ENCODE data around the gene HOXB8. TPM values are rescaled to one million over a fixed set of nuclear protein-coding genes. Genes with fewer than 3 reads are reported as not detected.
A peak's percentile ranks its signal among the peaks of the same experiment; 100 is the strongest.

HOXB8 gene
- total RNA-seq, 1 experiment from 2014 or later, result 0.70 TPM

DNA sequence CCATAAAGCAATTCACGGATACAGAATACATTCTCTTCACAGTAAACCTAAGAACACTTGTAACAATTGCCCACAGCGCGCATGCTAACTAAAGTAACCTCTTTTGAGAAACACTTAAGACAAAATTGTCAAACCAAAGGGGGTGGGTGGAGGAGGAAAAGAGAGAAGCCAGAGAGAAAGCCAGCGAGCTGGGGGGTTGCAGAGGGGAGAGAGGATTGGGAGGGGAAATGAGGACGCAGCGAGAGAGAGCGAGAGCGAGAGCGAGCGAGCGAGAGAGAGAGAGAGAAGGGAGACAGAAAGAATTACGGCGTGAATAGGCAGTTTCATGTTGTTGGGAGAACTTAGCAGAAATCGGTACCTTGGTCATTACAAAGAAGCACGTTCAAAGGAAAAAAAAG, 2.6 kb downstream of the HOXB8 start:
- Histone ChIP-seq H3K27me3 (ENCODE audit: insufficient read depth, low read depth) (no peaks in the 10 kb centered on the region), H3K36me3 (ENCODE audit: low read depth) (no peaks in the 10 kb centered on the region), H2AFZ (peak overlapping the region; percentile 92), H3K9me2 (ENCODE audit: insufficient read depth) (no peaks in the 10 kb centered on the region), H3K9me3 (ENCODE audit: insufficient read depth, low read depth) (no peaks in the 10 kb centered on the region), H3K27ac (0 out of 2 replicates have a peak overlapping the region, but pooled peaks have one; percentile 31), H3K79me2 (ENCODE audit: low read depth) (peaks cover 24% of the 10 kb centered on the region), H3F3A (ENCODE audit: insufficient read depth, low read depth) (no peaks in the 10 kb centered on the region), H3K4me2 (peak overlapping the region; percentile 88), H4K20me1 (ENCODE audit: insufficient read depth) (no peaks in the 10 kb centered on the region), H3K4me3 (peak overlapping the region; percentile 80), H3K4me1 (replicated peaks; ENCODE audit: insufficient read depth) (peaks cover 20% of the 10 kb centered on the region)
- intact Hi-C loops (cut with micrococcal nuclease; ENCODE audit: unreplicated experiment), result loop anchor here (10.0 kb wide), 1 partner anchor 668 kb away; the partner anchor contains the start of gene PNPO
- no TSS peak for BruUV-seq (replicated peaks)
- ChIA-PET CTCF (interaction anchor here (0.6 to 1.2 kb wide), 6 partner anchors 8 to 583 kb away, joined by 3 to 12 read pairs (median 3); partner anchors contain the start of gene HOXB6), POLR2A (ENCODE audit: unreplicated experiment) (interaction anchor here (0.6 kb wide), 1 partner anchor 685 kb away, joined by 3 read pairs; no protein-coding TSS in a partner anchor)
- TF ChIP-seq, protein P1, sequence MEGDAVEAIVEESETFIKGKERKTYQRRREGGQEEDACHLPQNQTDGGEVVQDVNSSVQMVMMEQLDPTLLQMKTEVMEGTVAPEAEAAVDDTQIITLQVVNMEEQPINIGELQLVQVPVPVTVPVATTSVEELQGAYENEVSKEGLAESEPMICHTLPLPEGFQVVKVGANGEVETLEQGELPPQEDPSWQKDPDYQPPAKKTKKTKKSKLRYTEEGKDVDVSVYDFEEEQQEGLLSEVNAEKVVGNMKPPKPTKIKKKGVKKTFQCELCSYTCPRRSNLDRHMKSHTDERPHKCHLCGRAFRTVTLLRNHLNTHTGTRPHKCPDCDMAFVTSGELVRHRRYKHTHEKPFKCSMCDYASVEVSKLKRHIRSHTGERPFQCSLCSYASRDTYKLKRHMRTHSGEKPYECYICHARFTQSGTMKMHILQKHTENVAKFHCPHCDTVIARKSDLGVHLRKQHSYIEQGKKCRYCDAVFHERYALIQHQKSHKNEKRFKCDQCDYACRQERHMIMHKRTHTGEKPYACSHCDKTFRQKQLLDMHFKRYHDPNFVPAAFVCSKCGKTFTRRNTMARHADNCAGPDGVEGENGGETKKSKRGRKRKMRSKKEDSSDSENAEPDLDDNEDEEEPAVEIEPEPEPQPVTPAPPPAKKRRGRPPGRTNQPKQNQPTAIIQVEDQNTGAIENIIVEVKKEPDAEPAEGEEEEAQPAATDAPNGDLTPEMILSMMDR (conservative IDR thresholded peaks at IDR 0.05), result no peak
- no peak for TF ChIP-seq EZH2 (IDR thresholded peaks at IDR 0.05; ENCODE audit: low read depth)
- no peak for DNase-seq

DNA sequence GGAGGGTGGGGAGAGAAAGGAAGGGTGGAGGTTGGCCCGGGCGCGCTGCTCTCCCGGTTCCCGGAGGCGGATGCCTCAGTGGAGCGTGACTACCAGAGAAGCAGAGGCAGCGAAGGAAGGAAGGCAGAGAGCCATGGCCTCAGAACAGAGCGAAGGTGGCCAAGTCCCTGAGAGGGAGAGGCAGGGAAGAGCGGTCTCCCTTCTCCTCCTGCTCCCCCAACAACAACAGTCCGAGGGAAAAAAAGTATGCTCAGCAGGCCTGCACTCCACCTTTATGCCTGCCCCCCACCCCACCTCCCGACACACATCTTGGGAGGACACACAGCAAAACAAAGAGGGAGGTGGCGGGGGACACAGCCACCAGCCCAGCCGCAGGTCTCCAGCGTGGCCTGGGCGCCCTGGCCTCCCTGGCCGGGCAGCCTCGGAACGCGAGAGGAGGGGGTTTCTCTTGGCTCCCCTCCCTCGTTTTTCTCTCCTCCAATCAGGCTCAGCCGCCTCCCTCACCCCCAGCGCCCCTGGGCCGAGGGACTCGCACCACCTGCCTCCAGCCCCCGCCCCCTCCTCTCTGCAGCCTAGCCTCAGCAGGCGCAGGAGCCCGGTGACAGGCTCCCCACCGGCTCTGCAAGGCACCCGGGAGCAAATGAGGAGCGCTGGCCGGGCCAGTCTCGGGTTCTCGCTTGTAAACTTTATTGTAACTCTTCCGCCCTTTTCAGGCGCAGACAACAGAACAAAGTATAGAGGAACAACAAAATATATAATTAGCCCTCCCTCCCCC, 3.2 kb downstream of the HOXB8 start:
- ChIA-PET CTCF (no interaction called here), POLR2A (ENCODE audit: unreplicated experiment) (no interaction called here)
- H3K9me2 ChIP-seq (ENCODE audit: insufficient read depth), result no peaks in the 10 kb centered on the region
- intact Hi-C loops (cut with micrococcal nuclease; ENCODE audit: unreplicated experiment), result loop anchor here (10.0 kb wide), 1 partner anchor 667 kb away; the partner anchor contains the start of gene PNPO
- no peaks in the 10 kb centered on the region for H4K20me1 ChIP-seq (ENCODE audit: insufficient read depth)
- peak overlapping the region; percentile 88 for H3K4me2 ChIP-seq
- no TSS peak for BruUV-seq (replicated peaks)
- no peaks in the 10 kb centered on the region for H3K9me3 ChIP-seq (ENCODE audit: insufficient read depth, low read depth)
- DNase-seq, result peak; percentile 49 to 55
- H3K4me1 ChIP-seq (replicated peaks; ENCODE audit: insufficient read depth), result peaks cover 20% of the 10 kb centered on the region
- peak overlapping the region; percentile 92 for H2AFZ ChIP-seq
- peak overlapping the region; percentile 80 for H3K4me3 ChIP-seq
- H3K27ac ChIP-seq, result peak overlapping the region; percentile 63
- H3F3A ChIP-seq (ENCODE audit: insufficient read depth, low read depth), result no peaks in the 10 kb centered on the region; the same call in 1 of the 2 replicates
- H3K36me3 ChIP-seq (ENCODE audit: low read depth), result no peaks in the 10 kb centered on the region
- peaks cover 24% of the 10 kb centered on the region for H3K79me2 ChIP-seq (ENCODE audit: low read depth)
- H3K27me3 ChIP-seq (ENCODE audit: insufficient read depth, low read depth), result no peaks in the 10 kb centered on the region
- TF ChIP-seq, protein P1 (conservative IDR thresholded peaks at IDR 0.05), result no peak
- no peak for TF ChIP-seq EZH2 (IDR thresholded peaks at IDR 0.05; ENCODE audit: low read depth)

DNA sequence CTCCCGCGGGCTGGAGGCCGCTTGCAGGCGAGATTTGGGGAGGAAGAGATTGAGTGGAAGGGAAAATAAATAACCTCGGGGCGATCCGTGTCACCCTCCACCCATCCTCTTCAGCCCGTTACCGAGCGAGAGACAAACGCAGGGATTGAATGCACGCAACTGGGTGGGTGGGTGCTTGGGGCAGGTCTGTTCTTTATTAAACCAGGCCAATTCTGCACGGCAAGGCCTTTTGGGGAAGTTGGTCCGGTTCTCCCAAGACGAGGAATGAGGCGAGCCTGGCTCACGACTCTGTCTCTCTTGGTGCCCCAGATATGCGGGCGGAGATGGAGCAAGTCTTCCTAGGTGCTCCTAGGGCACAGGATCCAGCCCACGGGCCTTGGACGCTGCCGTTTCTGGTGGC, 3.9 kb downstream of the HOXB8 start:
- peak in 1 of 2 experiments; percentile 34 for DNase-seq
- Histone ChIP-seq H3K27ac (peak overlapping the region; percentile 63), H3K4me1 (replicated peaks; ENCODE audit: insufficient read depth) (peaks cover 20% of the 10 kb centered on the region), H4K20me1 (ENCODE audit: insufficient read depth) (no peaks in the 10 kb centered on the region), H3K79me2 (ENCODE audit: low read depth) (peaks cover 24% of the 10 kb centered on the region), H3K27me3 (ENCODE audit: insufficient read depth, low read depth) (no peaks in the 10 kb centered on the region), H3K9me2 (ENCODE audit: insufficient read depth) (no peaks in the 10 kb centered on the region), H3K4me2 (peak overlapping the region; percentile 88), H3K36me3 (ENCODE audit: low read depth) (no peaks in the 10 kb centered on the region), H3K9me3 (ENCODE audit: insufficient read depth, low read depth) (no peaks in the 10 kb centered on the region), H2AFZ (peak overlapping the region; percentile 92), H3F3A (ENCODE audit: insufficient read depth, low read depth) (no peaks in the 10 kb centered on the region; the same call in 1 of the 2 replicates), H3K4me3 (peak overlapping the region; percentile 80)
- no TSS peak for BruUV-seq (replicated peaks)
- intact Hi-C loops (cut with micrococcal nuclease; ENCODE audit: unreplicated experiment), result loop anchor here (10.0 kb wide), 1 partner anchor 666 kb away; the partner anchor contains the start of gene PNPO
- TF ChIP-seq, protein P1 (conservative IDR thresholded peaks at IDR 0.05), result no peak
- TF ChIP-seq EZH2 (IDR thresholded peaks at IDR 0.05; ENCODE audit: low read depth), result no peak
- ChIA-PET POLR2A (ENCODE audit: unreplicated experiment) (no interaction called here), CTCF (no interaction called here)
